Activated CD4-positive, alpha-beta T cell treated with anti-CD3 and anti-CD28 coated beads for 1 hour (primary cell): ENCODE data around the gene PNPLA3.
"Not testable (repeated sequence)": the region's sequence is repeated elsewhere in the genome, so short reads cannot be mapped to it uniquely, and the experiment has no call there.

Source experiments
- DNase-seq: peaks from one replicate; pipeline ENCODE4 v3.0.0-alpha.2; 2020

PNPLA3 gene

GRCh38 chr22:43890901-43891331 is 32.7 kb upstream of the PNPLA3 start:
- no peak for DNase-seq

DNA sequence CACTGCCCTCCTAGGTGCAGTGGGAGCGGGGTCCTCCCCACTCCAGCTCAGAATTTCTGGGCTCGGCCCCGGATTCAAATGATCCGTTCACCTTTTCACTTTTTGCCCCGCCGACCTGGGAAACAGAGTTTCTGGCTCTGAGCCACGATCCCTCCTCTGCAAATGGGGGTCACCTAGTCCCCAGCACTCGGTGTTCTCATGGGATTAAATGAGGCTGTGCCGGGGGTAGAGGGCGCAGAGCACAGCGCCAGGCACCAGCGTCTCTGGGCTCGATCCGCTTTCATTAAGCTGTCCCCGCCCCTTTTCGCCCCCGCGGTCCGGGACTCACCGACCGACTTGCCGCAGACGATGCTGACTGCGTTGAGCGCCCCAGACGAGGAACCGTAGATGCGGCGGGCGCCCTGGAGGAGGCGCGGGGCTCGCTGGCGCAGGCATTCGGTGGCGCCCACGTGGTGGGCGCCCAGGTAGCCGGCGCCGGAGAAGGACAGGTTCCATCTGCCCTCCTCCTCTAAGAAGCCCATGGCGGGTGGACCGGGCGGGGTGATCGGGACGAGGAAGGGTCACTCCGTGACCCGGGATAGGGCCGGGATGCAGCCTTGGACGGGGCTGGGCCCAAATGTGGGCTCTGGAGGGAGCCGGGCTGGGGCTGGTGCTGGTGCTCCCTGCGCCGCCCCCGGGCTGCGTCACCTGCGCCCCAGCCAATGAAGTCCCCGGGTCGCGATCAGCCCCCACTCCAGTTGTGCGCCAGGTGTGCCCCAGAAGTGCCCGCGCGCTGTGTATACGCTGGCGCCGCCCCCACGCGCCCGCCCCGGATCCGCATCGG is 32.0 kb upstream of the PNPLA3 start, which contains the start of gene PNPLA5:
Gene PNPLA5 (minus strand): TSS at position 654 of the 823 bp plus-strand sequence. CDS start 133 bp downstream, at position 521.
- DNase-seq: no peak

DNA sequence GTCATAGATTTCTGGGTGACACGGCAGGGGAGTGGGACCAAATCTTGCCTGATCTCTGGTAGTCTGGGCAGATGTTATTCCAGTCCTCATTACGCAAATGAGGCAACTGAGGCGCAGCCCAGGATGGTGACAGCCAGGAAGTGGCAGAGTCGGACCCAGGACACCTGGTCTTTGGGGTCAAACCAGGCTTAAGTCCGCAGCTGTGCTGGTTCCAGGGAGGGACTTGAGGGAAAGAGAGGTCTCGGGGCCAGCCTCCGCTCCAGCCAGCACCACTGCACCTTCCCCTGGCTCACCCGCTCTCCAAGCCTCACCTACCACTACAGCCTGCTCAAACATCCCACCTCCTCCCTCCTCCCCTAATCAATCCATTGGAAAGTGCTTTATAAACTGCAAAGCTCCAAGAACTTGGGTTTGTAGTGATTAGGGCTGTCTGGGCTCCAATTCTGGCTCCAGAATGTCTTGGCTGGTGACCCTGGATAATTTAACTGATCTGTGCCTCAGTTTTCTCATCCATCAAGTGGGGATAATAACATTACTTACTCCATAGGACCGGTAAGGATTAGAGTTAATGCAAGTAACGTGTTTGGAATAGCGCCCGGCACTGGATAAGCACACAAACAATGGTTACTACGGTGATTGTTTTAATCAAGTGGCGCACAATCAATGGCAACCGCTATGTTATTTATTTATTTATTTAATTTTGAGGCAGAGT is 31.3 kb upstream of the PNPLA3 start:
- DNase-seq: no peak

- no peak for DNase-seq
Observed at GRCh38 chr22:43893266-43893665, 30.3 kb upstream of the PNPLA3 start.

GRCh38 chr22:43894122-43894521 is 29.5 kb upstream of the PNPLA3 start:
- no peak for DNase-seq

DNA sequence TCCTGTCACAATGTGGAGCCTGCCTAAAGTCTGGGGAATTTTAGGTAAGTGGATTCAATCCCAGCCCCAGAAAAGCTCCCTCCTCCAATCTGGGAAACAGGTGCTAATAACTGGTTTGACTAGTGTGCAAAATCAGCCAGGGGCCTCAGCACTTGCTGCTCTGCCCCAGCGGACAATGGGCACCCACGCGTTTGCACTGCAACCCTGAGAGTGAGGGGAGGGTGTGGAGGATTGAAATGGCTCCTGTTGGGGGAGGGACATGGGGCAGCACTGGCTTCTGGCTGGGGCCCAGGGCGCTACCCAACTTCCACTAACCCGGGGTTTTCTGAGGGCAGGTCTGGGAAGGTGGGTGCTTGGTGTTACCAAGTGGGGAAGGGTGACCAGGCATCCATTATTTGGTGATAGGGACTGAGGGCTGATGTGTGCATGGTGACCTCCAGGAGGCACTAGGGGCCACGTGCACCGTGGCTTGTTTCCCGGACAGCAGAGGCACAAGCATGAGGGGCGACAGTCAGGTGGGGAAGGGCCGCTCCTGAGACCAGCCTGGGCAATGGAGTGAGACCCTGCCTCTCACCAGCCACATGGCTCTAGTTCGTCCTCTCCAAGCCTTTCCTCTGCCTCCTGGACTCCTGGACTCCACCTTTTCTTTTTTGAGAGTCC is 27.5 kb upstream of the PNPLA3 start:
- DNase-seq: no peak

DNA sequence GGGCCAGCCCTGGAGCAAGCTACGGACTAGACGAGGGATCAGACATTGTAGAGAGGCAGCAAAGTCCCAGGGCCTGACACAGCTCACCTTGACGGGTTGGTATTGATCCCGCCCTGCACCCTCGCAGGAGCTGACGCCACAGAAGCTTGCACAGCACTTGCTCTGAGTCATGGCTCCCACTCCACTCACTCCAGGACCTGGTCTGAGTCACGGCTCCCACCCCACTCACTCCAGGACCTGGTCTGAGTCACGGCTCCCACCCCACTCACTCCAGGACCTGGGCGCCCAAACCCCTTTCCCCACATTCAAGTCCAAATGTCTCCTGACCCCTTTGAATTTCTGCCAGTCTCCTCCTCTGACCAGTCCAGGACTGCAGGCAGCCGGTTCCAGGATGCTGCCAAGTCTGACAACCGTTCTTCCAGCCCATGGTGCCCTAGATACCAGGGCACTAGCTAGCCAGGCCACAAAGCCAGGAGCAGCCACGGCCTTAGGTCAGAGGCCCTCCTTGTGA is 25.8 kb upstream of the PNPLA3 start:
- DNase-seq: no peak

- DNase-seq: no peak
Observed at GRCh38 chr22:43900206-43900605, 23.4 kb upstream of the PNPLA3 start.

GRCh38 chr22:43901976-43902643 is 21.5 kb upstream of the PNPLA3 start:
- DNase-seq: no peak

- DNase-seq: not testable (repeated sequence)
Observed at GRCh38 chr22:43903033-43903432, 20.6 kb upstream of the PNPLA3 start.

GRCh38 chr22:43904412-43904811 is 19.2 kb upstream of the PNPLA3 start:
- not testable (repeated sequence) for DNase-seq

DNA sequence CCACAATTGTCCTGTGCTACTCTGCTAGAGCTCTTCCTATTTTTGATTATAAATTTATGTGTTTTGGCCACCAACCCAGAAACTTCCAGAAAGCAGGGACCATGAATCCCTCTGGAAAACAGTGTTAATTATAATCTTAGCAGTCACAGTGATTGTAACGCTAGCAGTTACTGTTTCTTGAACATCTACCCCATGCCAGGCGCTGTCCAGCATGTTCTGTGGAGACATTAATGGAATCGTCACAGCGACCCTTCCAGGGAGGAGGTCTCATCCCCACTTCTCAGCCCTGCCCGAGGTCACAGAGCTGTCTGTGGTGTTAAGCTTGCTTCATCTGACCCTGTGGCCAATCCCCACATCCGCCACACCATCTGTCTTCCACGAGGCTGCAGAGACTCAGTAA is 17.9 kb upstream of the PNPLA3 start:
- no peak for DNase-seq

DNA sequence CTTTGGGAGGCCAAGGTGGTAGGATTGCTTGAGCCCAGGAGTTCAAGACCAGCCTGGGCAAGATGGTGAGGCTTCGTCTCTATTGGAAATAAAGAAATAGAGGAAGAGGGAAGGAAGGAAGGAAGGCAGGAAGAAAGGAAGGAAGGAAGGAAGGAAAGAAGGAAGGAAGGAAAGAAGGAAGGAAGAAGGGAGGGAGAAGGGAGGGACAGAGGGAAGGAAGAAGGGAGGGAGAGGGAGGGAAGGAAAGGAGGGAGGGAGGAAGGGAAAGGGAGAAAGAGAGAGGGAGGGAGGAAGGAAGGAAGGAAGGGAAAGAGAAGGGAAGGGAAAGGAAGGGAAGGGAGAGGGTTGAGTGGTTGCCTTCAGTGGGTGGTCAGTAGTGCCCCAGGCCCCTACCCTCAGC is 13.9 kb upstream of the PNPLA3 start:
- no peak for DNase-seq

- no peak for DNase-seq
Observed at GRCh38 chr22:43910178-43910695, 13.4 kb upstream of the PNPLA3 start.

DNA sequence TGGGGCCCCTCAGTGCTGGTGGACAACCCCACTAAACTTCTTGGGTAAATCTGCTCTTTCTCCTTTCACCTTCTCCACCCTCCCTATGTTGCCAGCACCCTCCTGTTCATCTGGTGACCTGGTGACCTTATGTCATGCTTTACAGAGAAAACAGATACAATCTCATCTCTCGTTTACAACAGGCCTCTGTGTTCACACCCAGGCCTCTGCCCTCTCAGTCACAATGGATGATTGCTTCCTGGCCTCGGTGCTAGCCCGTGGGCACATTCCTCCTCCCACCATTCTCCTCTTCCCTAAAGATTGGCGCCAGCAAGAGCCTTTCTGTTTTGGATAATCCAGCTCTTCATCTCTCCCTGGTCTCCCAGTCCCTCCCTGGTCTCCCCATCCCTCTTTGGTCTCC is 12.3 kb upstream of the PNPLA3 start:
- no peak for DNase-seq

- no peak for DNase-seq
Observed at GRCh38 chr22:43917521-43917920, 6.1 kb upstream of the PNPLA3 start.

DNA sequence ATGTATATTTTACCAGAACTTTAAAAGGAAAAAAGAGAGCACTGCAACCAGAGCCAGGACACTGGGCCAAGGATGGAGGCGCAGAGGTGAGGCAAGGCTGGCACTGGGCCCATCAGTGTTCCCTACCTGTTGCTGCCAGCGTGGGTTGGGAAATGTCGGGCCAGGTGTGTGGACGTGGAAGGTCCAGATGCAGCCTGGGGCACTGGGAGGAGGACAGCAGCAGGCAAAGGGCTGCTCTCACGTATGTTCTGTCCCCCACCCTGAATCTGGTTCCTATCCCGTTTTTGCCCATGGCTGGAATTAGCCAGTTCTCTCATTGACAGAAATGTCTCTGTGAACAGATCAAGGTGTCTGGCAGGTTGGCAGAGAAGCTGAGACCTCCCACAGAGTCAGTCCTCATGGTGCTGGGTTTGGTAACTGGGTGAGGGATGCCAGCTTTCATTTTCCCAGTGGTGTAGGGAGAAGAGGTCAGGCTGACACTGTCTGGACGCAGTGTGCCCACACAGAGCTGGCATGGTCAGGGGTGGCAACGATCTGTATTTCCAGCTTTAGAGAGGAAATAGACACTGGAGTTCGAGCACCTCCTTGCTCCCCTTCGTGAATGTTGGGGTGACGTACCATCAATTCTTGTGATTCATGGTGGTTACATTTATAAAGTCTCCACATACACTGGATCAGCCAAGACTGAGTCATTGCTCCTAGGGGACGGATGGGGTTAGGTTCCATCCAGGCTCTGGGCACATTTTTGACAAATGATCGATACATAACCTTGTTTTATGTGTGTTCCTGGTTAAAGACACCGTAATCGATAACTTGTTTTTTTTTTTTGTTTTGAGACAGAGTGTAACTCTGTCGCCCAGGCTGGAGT is 4.3 kb upstream of the PNPLA3 start:
- DNase-seq: no peak

- no peak for DNase-seq
Observed at GRCh38 chr22:43921370-43921769, 2.2 kb upstream of the PNPLA3 start.

- no peak for DNase-seq
Observed at GRCh38 chr22:43922123-43922522, 1.5 kb upstream of the PNPLA3 start.

DNA sequence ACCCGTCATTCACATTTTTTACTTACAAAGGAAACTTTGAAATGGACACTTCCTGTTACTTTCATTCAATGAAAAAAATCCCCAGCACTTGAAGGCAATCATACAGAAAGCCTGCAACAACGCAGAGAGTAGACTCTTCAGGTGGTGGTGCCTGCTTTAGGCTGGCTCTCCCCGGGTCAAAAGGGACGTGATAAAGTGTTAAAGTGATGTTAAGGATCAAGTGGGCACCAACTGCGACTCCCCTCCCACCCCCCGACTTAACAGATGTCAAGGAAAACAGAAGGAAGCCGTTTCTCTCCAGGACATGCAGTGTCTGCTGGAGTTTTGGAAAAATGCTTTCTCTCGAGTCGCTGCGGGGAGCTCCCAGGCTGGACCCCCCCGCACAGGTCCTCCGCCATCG is 414 bp upstream of the PNPLA3 start:
- no peak for DNase-seq

DNA sequence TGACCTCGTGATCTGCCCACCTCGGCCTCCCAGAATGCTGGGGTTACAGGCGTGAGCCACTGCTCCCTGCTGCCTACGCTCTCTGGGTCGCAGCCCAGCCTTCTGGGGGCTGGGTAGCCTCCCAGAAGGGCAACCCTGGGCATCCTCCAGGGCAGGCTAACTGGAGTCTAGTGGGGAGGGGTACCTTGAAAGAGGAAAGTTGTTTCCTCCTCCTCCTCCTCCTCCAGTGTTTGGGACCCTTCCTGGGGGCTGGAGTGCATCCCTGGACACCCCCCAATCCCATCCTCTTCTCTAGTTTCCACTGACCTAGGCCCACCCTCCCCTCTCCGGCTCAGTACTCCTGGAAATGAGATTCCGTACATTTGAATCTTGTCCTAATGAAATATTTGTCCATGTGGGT is 1.3 kb downstream of the PNPLA3 start:
- no peak for DNase-seq
